HepG2 (cell line): Measurements from ENCODE around the gene FBXO8. TPM values are rescaled to one million over a fixed set of nuclear protein-coding genes. Genes with fewer than 3 reads are reported as not detected.

Experiments
- ATAC-seq: fragments of 200-7000 bp; cut with Tn5 transposase; 3 replicates; pipeline ENCODE4 v1.9.1; 2020; ENCODE audit warnings: mild to moderate bottlenecking, moderate library complexity
- BruUV-seq: library from RNA; stranded (reverse); fragments of 400-500 nt; replicated peaks from 2 replicates; lab custom pipeline; 2021; lab: Mats Ljungman, UMichigan
- CTCF ChIA-PET: fragments of 300-600 bp; formaldehyde crosslinking; extraction: SDS; loops from one replicate; lab custom pipeline; 2021; ENCODE audit warnings: low total read pairs, inconsistent platforms, low intra/inter-chr PET ratio; lab: Yijun Ruan, JAX
- POLR2A ChIA-PET: fragments of 350-600 bp; sonication (Branson Sonifier 250); formaldehyde crosslinking; loops from one replicate; lab custom pipeline; 2020; ENCODE audit warnings: antibody characterized with exemption, inconsistent platforms; lab: Yijun Ruan, JAX
- DNase-seq: peaks from one replicate; pipeline ENCODE4 v3.0.0-alpha.2; 2015; ENCODE audit warnings: low spot score
- FAIRE-seq: peaks from 3 replicates; lab custom pipeline; 2011; peaks lifted over from hg19 to GRCh38; lab: Jason Lieb, UNC
- H2AFZ ChIP-seq: one replicate; pipeline ENCODE4 v1.6.1; 2011; ENCODE audit warnings: low read length, inconsistent platforms
- H3K27ac ChIP-seq: fragments of 300-600 bp; 3 replicates; pipeline ENCODE4 v1.8.0; 2011; ENCODE audit warnings: mixed run types, mild to moderate bottlenecking, mixed read lengths, low read length, inconsistent platforms; ENCODE audit not compliant: insufficient read depth; ENCODE audit errors: extremely low read length
- H3K27me3 ChIP-seq, 2 experiments: fragments of 200-600 bp in 1 of 2; 2 replicates in 1 of 2; 3 replicates in 1 of 2; pipeline versions ENCODE4 v1.6.0 to v1.8.0; 2011; ENCODE audit warnings: low read length in 2 of 2, mild to moderate bottlenecking in 2 of 2, moderate library complexity in 2 of 2, inconsistent platforms in 1 of 2; ENCODE audit not compliant: insufficient read depth in 2 of 2, control insufficient read depth in 1 of 2
- H3K36me3 ChIP-seq, 2 experiments: fragments of 200-600 bp in 1 of 2; replicated peaks in 1 of 2; 2 replicates in 1 of 2; 3 replicates in 1 of 2; pipeline versions ENCODE4 v1.5.1 to v1.8.0; 2011; ENCODE audit warnings: low read length in 2 of 2, inconsistent platforms in 1 of 2; ENCODE audit not compliant: insufficient read depth in 2 of 2, control insufficient read depth in 1 of 2
- H3K4me1 ChIP-seq: 2 replicates; pipeline ENCODE4 v1.5.1; 2012; ENCODE audit warnings: low read length, inconsistent platforms; ENCODE audit not compliant: insufficient read depth
- H3K4me2 ChIP-seq: 2 replicates; pipeline ENCODE4 v1.6.0; 2011; ENCODE audit warnings: low read depth, low read length, inconsistent platforms
- H3K4me3 ChIP-seq, 3 experiments: fragments of 200-600 bp in 1 of 3; sonication (generic), shearing (Covaris generic) in 1 of 3; replicated peaks in 1 of 3; 2 replicates each; pipeline ENCODE4 v1.5.1; 2011 to 2016; ENCODE audit warnings: low read length in 3 of 3, inconsistent platforms in 2 of 3, low read depth in 2 of 3, mild to moderate bottlenecking in 2 of 3, control low read depth in 1 of 3, mixed read lengths in 1 of 3; ENCODE audit not compliant: insufficient read depth in 1 of 3
- H3K79me2 ChIP-seq: one replicate; pipeline ENCODE4 v1.6.1; 2011; ENCODE audit warnings: low read length, inconsistent platforms; ENCODE audit not compliant: insufficient read depth
- H3K9ac ChIP-seq: 2 replicates; pipeline ENCODE4 v1.6.0; 2011; ENCODE audit warnings: mild to moderate bottlenecking, low read depth, low read length, inconsistent platforms; ENCODE audit not compliant: insufficient read depth
- H3K9me3 ChIP-seq: 2 replicates; pipeline ENCODE4 v1.5.1; 2012; ENCODE audit warnings: mild to moderate bottlenecking, low read length
- H4K20me1 ChIP-seq: 2 replicates; pipeline ENCODE4 v1.6.0; 2011; ENCODE audit warnings: inconsistent platforms, mild to moderate bottlenecking, low read length, moderate library complexity; ENCODE audit not compliant: insufficient read depth
- CC2D1A ChIP-seq: sonication (generic); formaldehyde crosslinking; IDR thresholded peaks from 2 replicates; pipeline ENCODE4 v1.8.1; 2023; ENCODE audit warnings: mild to moderate bottlenecking, missing genetic modification reagents
- CREM ChIP-seq, 2 experiments: sonication (generic) in 1 of 2; formaldehyde crosslinking in 1 of 2; IDR thresholded peaks; 2 replicates each; pipeline versions ENCODE4 v1.4.0 to v1.6.1; 2016 to 2020; ENCODE audit warnings: antibody characterized with exemption in 1 of 2, mild to moderate bottlenecking in 1 of 2, missing genetic modification reagents in 1 of 2
- POLR2AphosphoS2 ChIP-seq: IDR thresholded peaks from 2 replicates; pipeline ENCODE4 v1.6.1; 2011; ENCODE audit warnings: low read depth, low read length, improper control_type of control experiment
- SAFB2 ChIP-seq: sonication (generic); formaldehyde crosslinking; IDR thresholded peaks from 2 replicates; pipeline ENCODE4 v1.5.1; 2020; ENCODE audit warnings: missing genetic modification reagents, low read depth, mild to moderate bottlenecking, borderline replicate concordance
- ZNF180 ChIP-seq: sonication (generic); formaldehyde crosslinking; IDR thresholded peaks from 2 replicates; pipeline ENCODE4 v1.4.0; 2020; ENCODE audit warnings: low read depth, missing genetic modification reagents, borderline replicate concordance
- WGBS: methylation state at CpG from one replicate; pipeline ENCODE4 v1.1.6; 2017; ENCODE audit warnings: low lambda C conversion rate; 5-methylcytosine and 5-hydroxymethylcytosine counted together
- in situ Hi-C: cut with HindIII; loops from 2 replicates; pipeline ENCODE4 v1.10.0; 2017; ENCODE audit warnings: low pct_unique_long_range_greater_than_20kb; ENCODE audit not compliant: extremely low pct_ligation_motif_present
- intact Hi-C: fragments of 100-400 bp; cut with micrococcal nuclease; formaldehyde crosslinking; loops from one replicate; pipeline ENCODE4 v1.10.0; 2022; ENCODE audit not compliant: unreplicated experiment
- polyA plus RNA-seq, 8 experiments: library from polyadenylated mRNA; depleted of rRNA in 3 of 8; stranded (reverse) in 7 of 8; unstranded in 1 of 8; fragments of >200 nt; fragmentation: Illumina TruSeq in 4 of 8; extraction: Trizol in 4 of 8; gene quantifications; 2 replicates each; pipeline versions ENCODE4 v1.2.1 to v1.2.3, GENCODE V29; 2011 to 2016; ENCODE audit warnings: low read depth in 4 of 8, missing spikeins in 1 of 8, mixed read lengths in 1 of 8; ENCODE audit not compliant: insufficient read depth in 1 of 8
- total RNA-seq, 5 experiments: library from RNA; depleted of rRNA; stranded (reverse); fragments of >200 nt; fragmentation: Illumina TruSeq; extraction: Trizol; gene quantifications; 2 replicates each; pipeline ENCODE4 v1.2.3, GENCODE V29; 2016; ENCODE audit warnings: low read depth in 1 of 5
- TF ChIP-seq, protein P1 (sequence below): sonication (generic); formaldehyde crosslinking; IDR thresholded peaks from 2 replicates; pipeline ENCODE4 v1.9.0; 2021; ENCODE audit warnings: missing genetic modification reagents, borderline replicate concordance

The FBXO8 gene
- total and polyA plus RNA-seq, 2 of the 13 experiments (the other 11 are each of a cell fraction or from before 2014, with no cell fraction given): 11.7 to 15.2 TPM

DNA sequence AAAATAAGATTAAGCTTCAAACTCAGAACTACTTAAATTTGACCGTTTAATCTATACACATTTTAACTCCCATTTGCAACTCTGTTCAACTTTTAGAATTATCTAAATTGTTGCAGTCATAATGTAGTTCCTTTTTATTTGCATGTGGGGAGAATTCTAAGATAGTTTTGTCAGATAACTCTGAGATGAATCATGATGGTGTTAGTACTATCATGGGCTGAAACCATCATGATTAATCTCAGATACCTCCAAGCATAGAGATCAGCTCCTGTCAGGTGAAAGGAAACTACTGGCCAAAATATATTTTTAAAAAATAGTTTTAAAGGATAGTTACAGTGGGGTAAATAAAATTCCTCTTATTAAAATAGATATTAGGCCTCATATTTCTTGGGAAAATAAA lies 39.0 kb downstream of the FBXO8 start:
- CTCF ChIA-PET: no interaction called here
- POLR2A ChIA-PET: no interaction called here
- TF ChIP-seq SAFB2 (no peak), ZNF180 (no peak)
- no peak overlapping the region for H2AFZ ChIP-seq
- no peaks in the 10 kb centered on the region for H3K36me3 ChIP-seq
- no peak for FAIRE-seq
- no peaks in the 10 kb centered on the region for H3K79me2 ChIP-seq
- H3K27ac ChIP-seq: no peak overlapping the region
- no peak overlapping the region for H3K4me3 ChIP-seq
- H4K20me1 ChIP-seq: no peaks in the 10 kb centered on the region
- in situ Hi-C loops (no loop called here), intact Hi-C loops (no loop called here)
- no peaks in the 10 kb centered on the region for H3K27me3 ChIP-seq
- no peak for ATAC-seq
- H3K4me1 ChIP-seq: no peaks in the 10 kb centered on the region
- no peak overlapping the region for H3K4me2 ChIP-seq
- no TSS peak for BruUV-seq
- H3K9me3 ChIP-seq: no peaks in the 10 kb centered on the region
- DNase-seq: no peak
- WGBS: 74% methylated on average over 1 of the region's 1 CpG
- H3K9ac ChIP-seq: no peak overlapping the region

DNA sequence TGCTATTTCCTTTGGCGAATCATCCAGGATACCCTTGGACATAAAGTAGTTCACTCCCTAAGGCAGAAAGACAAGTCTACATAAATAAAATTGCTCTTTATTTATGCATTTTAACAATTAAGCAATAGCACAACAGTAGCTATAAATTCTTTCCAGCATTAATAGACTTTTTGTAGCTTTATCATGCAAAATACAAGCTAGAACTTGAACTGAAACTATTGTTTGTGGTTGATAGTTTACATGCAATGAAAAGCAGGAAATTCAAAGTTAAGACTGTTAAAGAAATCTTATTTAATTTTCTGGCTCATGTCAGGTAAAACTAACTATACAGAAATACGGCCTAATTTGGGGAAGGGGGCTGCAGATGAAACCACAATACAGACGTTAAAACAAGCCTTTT lies 42.3 kb downstream of the FBXO8 start:
- H2AFZ ChIP-seq: no peak overlapping the region
- POLR2A ChIA-PET: no interaction called here
- no peak overlapping the region for H3K4me3 ChIP-seq
- in situ Hi-C loops: no loop called here
- TF ChIP-seq CREM (IDR thresholded peaks at IDR 0.05) (no peak), CREM (CRISPR knock-in tag; IDR thresholded peaks at IDR 0.05) (no peak), CC2D1A (CRISPR knock-in tag) (no peak), POLR2AphosphoS2 (no peak)
- TF ChIP-seq, protein P1, sequence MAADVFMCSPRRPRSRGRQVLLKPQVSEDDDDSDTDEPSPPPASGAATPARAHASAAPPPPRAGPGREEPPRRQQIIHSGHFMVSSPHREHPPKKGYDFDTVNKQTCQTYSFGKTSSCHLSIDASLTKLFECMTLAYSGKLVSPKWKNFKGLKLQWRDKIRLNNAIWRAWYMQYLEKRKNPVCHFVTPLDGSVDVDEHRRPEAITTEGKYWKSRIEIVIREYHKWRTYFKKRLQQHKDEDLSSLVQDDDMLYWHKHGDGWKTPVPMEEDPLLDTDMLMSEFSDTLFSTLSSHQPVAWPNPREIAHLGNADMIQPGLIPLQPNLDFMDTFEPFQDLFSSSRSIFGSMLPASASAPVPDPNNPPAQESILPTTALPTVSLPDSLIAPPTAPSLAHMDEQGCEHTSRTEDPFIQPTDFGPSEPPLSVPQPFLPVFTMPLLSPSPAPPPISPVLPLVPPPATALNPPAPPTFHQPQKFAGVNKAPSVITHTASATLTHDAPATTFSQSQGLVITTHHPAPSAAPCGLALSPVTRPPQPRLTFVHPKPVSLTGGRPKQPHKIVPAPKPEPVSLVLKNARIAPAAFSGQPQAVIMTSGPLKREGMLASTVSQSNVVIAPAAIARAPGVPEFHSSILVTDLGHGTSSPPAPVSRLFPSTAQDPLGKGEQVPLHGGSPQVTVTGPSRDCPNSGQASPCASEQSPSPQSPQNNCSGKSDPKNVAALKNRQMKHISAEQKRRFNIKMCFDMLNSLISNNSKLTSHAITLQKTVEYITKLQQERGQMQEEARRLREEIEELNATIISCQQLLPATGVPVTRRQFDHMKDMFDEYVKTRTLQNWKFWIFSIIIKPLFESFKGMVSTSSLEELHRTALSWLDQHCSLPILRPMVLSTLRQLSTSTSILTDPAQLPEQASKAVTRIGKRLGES (CRISPR knock-in tag): no peak
- TF ChIP-seq, all 625 proteins: peak for 0
- no peak overlapping the region for H3K9ac ChIP-seq
- H4K20me1 ChIP-seq: no peaks in the 10 kb centered on the region
- CTCF ChIA-PET: no interaction called here
- FAIRE-seq (no peak), DNase-seq (no peak), ATAC-seq (no peak)
- H3K36me3 ChIP-seq: no peaks in the 10 kb centered on the region
- no TSS peak for BruUV-seq
- no peaks in the 10 kb centered on the region for H3K79me2 ChIP-seq
- no peak overlapping the region for H3K27ac ChIP-seq
- H3K4me1 ChIP-seq: no peaks in the 10 kb centered on the region
- no peaks in the 10 kb centered on the region for H3K27me3 ChIP-seq
- no peaks in the 10 kb centered on the region for H3K9me3 ChIP-seq
- no peak overlapping the region for H3K4me2 ChIP-seq
- WGBS: 94% methylated on average over 3 of the region's 3 CpGs
- intact Hi-C loops: no loop called here
